OCI-LY1 (cell line): ENCODE results near the gene P3R3URF.

ENCODE experiments used
- EZH2 ChIP-seq: fragments of 200-600 bp; sonication (generic), shearing (Covaris generic); IDR thresholded peaks from 2 replicates; pipeline ENCODE4 v1.8.0; 2017; ENCODE audit warnings: borderline replicate concordance, mixed run types, mild to moderate bottlenecking, antibody characterized with exemption, low read length, moderate library complexity, mixed read lengths
- TF ChIP-seq, protein P1 (sequence below): fragments of 200-600 bp; sonication (generic), shearing (Covaris generic); IDR thresholded peaks from 2 replicates; pipeline ENCODE4 v1.5.1; 2017; ENCODE audit warnings: mild to moderate bottlenecking, antibody characterized with exemption, low read length, moderate library complexity, mixed read lengths

- TF ChIP-seq, protein P1, sequence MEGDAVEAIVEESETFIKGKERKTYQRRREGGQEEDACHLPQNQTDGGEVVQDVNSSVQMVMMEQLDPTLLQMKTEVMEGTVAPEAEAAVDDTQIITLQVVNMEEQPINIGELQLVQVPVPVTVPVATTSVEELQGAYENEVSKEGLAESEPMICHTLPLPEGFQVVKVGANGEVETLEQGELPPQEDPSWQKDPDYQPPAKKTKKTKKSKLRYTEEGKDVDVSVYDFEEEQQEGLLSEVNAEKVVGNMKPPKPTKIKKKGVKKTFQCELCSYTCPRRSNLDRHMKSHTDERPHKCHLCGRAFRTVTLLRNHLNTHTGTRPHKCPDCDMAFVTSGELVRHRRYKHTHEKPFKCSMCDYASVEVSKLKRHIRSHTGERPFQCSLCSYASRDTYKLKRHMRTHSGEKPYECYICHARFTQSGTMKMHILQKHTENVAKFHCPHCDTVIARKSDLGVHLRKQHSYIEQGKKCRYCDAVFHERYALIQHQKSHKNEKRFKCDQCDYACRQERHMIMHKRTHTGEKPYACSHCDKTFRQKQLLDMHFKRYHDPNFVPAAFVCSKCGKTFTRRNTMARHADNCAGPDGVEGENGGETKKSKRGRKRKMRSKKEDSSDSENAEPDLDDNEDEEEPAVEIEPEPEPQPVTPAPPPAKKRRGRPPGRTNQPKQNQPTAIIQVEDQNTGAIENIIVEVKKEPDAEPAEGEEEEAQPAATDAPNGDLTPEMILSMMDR, result no peak
- TF ChIP-seq EZH2, result no peak
Observed at GRCh38 chr1:46171871-46172270, 4.4 kb downstream of the P3R3URF start.
